HG03469 (cell line): Measurements from ENCODE around the gene ZNF577.

ENCODE experiments used
- ATAC-seq: cut with Tn5 transposase; IDR thresholded peaks from one replicate; pipeline ENCODE4 v1.9.1; 2021; ENCODE audit warnings: mild to moderate bottlenecking, moderate library complexity, moderate number of reproducible peaks; ENCODE audit not compliant: unreplicated experiment

ZNF577 gene

DNA sequence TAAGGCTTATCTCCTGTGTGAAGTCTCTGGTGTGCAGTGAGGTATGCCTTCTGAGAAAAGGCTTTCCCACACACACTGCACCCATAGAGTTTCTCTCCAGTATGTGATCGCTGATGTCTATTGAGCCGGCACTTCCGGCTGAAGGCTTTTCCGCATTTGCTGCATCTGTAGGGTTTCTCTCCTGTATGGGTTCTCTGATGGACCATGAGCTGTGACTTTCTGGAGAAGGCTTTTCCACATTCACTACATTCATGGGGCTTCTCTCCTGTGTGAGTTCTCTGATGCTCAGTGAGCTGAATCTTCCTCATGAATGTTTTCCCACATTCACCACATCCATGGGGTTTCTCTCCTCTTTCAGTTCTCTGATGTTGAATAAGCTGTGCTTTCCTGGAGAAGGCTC is 14.7 kb downstream of the ZNF577 start:
- no peak for ATAC-seq

DNA sequence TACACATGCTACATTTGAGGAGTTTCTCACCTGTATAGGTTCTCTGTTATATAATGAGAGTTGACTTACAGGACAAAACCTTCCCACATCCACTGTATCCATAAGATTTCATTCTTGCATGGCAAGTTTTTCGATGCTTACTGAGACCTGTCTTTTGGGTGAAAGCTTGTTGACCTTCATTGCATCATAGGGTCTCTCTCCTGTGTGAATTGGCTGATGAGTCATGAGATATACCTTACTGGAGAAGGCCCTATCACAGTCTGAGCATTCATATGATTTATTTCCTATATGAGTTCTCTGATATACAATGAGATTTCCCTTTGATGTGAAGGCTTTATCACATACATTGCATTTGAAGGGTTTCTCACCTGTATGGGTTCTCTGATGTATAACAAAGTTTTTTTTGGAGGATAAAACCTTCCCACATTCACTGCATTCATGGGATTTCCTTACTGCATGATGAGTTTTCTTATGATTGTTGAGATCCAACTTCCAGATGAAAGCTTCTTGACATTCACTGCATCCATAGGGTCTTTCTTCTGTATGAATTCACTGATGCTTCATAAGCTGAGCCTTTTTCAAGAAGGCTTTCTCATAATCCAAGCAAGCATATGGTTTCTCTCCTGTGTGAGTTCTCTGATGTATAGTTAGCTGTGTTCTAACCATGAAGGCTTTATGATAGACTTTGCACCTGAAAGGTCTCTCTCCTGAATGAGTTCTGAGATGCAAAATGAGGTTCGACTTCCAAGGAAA is 25.7 kb downstream of the ZNF577 start:
- no peak for ATAC-seq

- ATAC-seq = no peak
These were observed 50.6 kb downstream of the ZNF577 start for GRCh38 chr19:51837145-51837544.

- ATAC-seq = no peak
These were observed 57.5 kb downstream of the ZNF577 start for GRCh38 chr19:51830274-51830673.

GRCh38 chr19:51824281-51825005 is 63.3 kb downstream of the ZNF577 start:
- ATAC-seq = no peak

DNA sequence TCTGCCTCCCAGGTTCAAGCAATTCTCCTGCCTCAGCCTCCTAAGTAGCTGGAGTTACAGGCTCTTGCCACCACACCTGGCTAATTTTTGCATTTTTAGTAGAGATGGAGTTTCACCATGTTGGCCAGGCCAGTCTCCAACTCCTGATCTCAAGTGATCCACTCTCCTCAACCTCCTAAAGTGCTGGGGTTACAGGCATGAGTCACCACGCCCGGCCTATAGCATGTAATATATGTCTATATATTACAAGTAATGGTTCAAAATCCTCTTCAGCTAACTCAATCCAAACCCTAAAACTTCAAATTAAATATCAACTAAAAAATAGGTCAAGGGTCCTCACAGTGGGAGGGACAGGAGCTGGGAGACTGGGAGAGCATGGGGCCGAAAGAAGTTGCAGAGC is 64.8 kb downstream of the ZNF577 start:
- no peak for ATAC-seq

DNA sequence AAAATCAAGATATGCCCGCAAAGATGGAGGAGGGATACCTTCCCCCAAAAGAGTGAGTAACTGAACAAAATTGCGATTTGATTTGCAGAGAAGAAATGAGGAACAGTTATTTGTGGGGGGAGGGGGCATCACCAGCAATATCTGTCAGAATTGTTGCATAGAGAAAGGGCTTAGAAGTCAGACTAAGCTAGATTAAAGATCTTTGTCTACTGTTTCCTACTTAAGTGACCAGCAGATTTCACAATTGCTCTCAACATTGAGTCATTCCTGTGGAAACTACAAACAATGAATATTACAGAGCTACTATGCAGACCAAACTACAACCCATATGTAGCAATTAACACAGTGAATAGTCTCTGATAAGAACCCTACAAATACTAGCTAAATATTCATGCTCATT is 65.4 kb downstream of the ZNF577 start:
- ATAC-seq = no peak

GRCh38 chr19:51821921-51822320 is 65.8 kb downstream of the ZNF577 start:
- no peak for ATAC-seq

DNA sequence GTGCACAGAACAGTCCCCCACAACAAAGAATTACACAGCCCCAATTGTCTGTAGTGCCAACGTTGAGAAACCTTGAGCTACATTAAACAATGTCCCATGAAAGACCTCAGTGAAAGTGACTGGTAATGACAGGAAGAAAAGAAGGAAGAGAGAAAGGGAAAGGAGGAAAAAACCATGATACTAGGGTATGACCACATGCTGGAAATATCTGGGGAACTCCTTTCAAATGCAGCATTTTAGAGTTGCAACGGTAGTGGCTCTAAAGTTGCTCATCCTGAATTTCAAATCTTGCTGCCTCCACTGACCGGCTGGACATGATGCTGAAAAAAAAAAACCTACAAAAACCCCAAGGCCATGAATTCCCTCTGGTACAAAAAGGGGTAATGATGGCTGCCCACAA is 66.3 kb downstream of the ZNF577 start:
- no peak for ATAC-seq
